Activated naive CD4-positive, alpha-beta T cell treated with anti-CD3 and anti-CD28 coated beads, Interleukin-2, amount 50 U/mL, for 16 hours (primary cell): ENCODE data around the gene PVALEF.

Experiments used
- DNase-seq: peaks from one replicate; pipeline ENCODE4 v3.0.0-alpha.2; 2020

Gene PVALEF

GRCh38 chr17:81199482-81199830, 34.1 kb downstream of the PVALEF start:
- DNase-seq = no peak

- no peak for DNase-seq
Observed at GRCh38 chr17:81200201-81200600, 34.9 kb downstream of the PVALEF start.

- no peak for DNase-seq
Observed at GRCh38 chr17:81200695-81201580, 35.6 kb downstream of the PVALEF start.

- no peak for DNase-seq
Observed at GRCh38 chr17:81202318-81202717, 37.0 kb downstream of the PVALEF start.

- DNase-seq = no peak
Observed at GRCh38 chr17:81203136-81203535, 37.8 kb downstream of the PVALEF start.

GRCh38 chr17:81204578-81204977, 39.3 kb downstream of the PVALEF start:
- DNase-seq = no peak

GRCh38 chr17:81206166-81206565, 40.9 kb downstream of the PVALEF start:
- no peak for DNase-seq

GRCh38 chr17:81206657-81207056, 41.4 kb downstream of the PVALEF start:
- DNase-seq = no peak

GRCh38 chr17:81207610-81208581, 42.6 kb downstream of the PVALEF start:
- no peak for DNase-seq

GRCh38 chr17:81208651-81209050, 43.3 kb downstream of the PVALEF start:
- no peak for DNase-seq

GRCh38 chr17:81209141-81209540, 43.8 kb downstream of the PVALEF start:
- DNase-seq = no peak

- no peak for DNase-seq
Observed at GRCh38 chr17:81210466-81210865, 45.2 kb downstream of the PVALEF start.

GRCh38 chr17:81210868-81211267, 45.6 kb downstream of the PVALEF start:
- no peak for DNase-seq

- no peak for DNase-seq
Observed at GRCh38 chr17:81212365-81212764, 47.1 kb downstream of the PVALEF start.

- DNase-seq = no peak
Observed at GRCh38 chr17:81213978-81214377, 48.7 kb downstream of the PVALEF start.

- DNase-seq = no peak
Observed at GRCh38 chr17:81217491-81217890, 52.2 kb downstream of the PVALEF start.

GRCh38 chr17:81218459-81218858, 53.2 kb downstream of the PVALEF start:
- no peak for DNase-seq

- no peak for DNase-seq
Observed at GRCh38 chr17:81218991-81219390, 53.7 kb downstream of the PVALEF start.

- no peak for DNase-seq
Observed at GRCh38 chr17:81219476-81220180, 54.3 kb downstream of the PVALEF start.

- no peak for DNase-seq
Observed at GRCh38 chr17:81221371-81221841, 56.1 kb downstream of the PVALEF start.

- no peak for DNase-seq
Observed at GRCh38 chr17:81221842-81222619, 56.7 kb downstream of the PVALEF start.

GRCh38 chr17:81222620-81222905, 57.3 kb downstream of the PVALEF start:
- no peak for DNase-seq
